NCI-H2196 (cell line): Measurements from ENCODE around the gene OBSCN.

Experiments used
- DNase-seq: peaks from one replicate; lab custom pipeline; 2025; ENCODE audit not compliant: unreplicated experiment; lab: John Stamatoyannopoulos, UW

Gene OBSCN

GRCh38 chr1:228353601-228354371 is 145.9 kb downstream of the OBSCN start:
- no peak for DNase-seq

GRCh38 chr1:228354390-228355320 is 146.8 kb downstream of the OBSCN start:
- no peak for DNase-seq

- DNase-seq = no peak
Observed at GRCh38 chr1:228356897-228357680, 149.2 kb downstream of the OBSCN start.

- DNase-seq = no peak
Observed at GRCh38 chr1:228358039-228358763, 150.4 kb downstream of the OBSCN start.

- no peak for DNase-seq
Observed at GRCh38 chr1:228358764-228359612, 151.1 kb downstream of the OBSCN start.

GRCh38 chr1:228359613-228360532 is 152.0 kb downstream of the OBSCN start:
- no peak for DNase-seq

- no peak for DNase-seq
Observed at GRCh38 chr1:228360533-228361313, 152.9 kb downstream of the OBSCN start.

GRCh38 chr1:228361314-228362140 is 153.7 kb downstream of the OBSCN start:
- DNase-seq = no peak

- no peak for DNase-seq
Observed at GRCh38 chr1:228362141-228362883, 154.5 kb downstream of the OBSCN start.

- no peak for DNase-seq
Observed at GRCh38 chr1:228362884-228363450, 155.1 kb downstream of the OBSCN start.

- DNase-seq = no peak
Observed at GRCh38 chr1:228363686-228364067, 155.8 kb downstream of the OBSCN start.

- no peak for DNase-seq
Observed at GRCh38 chr1:228364068-228364705, 156.3 kb downstream of the OBSCN start.

GRCh38 chr1:228364706-228365213 is 156.9 kb downstream of the OBSCN start:
- no peak for DNase-seq

- no peak for DNase-seq
Observed at GRCh38 chr1:228365271-228366061, 157.6 kb downstream of the OBSCN start.
